ELF-1 (cell line): Measurements from ENCODE around the gene ARHGAP11B.
A peak's percentile ranks its signal among the peaks of the same experiment; 100 is the strongest.
"Not testable (repeated sequence)": the region's sequence is repeated elsewhere in the genome, so short reads cannot be mapped to it uniquely, and the experiment has no call there.

Source experiments
- DNase-seq: peaks from one replicate; pipeline ENCODE4 v3.0.0-alpha.2; 2016; ENCODE audit warnings: low read depth, low spot score

ARHGAP11B gene

GRCh38 chr15:30625436-30626193 is at the start of gene ARHGAP11B:
TSS of gene ARHGAP11B (plus strand) at chr15:30626128.
- peak; percentile 99 for DNase-seq

- DNase-seq: not testable (repeated sequence)
Measured at GRCh38 chr15:30579394-30579970, 46.4 kb upstream of the ARHGAP11B start.

GRCh38 chr15:30580716-30581115 is 45.2 kb upstream of the ARHGAP11B start:
- not testable (repeated sequence) for DNase-seq

GRCh38 chr15:30598953-30599352 is 27.0 kb upstream of the ARHGAP11B start:
- not testable (repeated sequence) for DNase-seq

- DNase-seq: peak; percentile 34
Measured at GRCh38 chr15:30603796-30604195, 22.1 kb upstream of the ARHGAP11B start, which contains the start of gene GOLGA8H. TSS of gene GOLGA8H (plus strand) at chr15:30604028. CDS start at chr15:30604126, 98 bp downstream.

GRCh38 chr15:30612271-30612670 is 13.7 kb upstream of the ARHGAP11B start:
- not testable (repeated sequence) for DNase-seq

- not testable (repeated sequence) for DNase-seq
Measured at GRCh38 chr15:30621342-30621741, 4.6 kb upstream of the ARHGAP11B start.

- peak; percentile 42 for DNase-seq
Measured at GRCh38 chr15:30626194-30626565, 252 bp downstream of the ARHGAP11B start.

GRCh38 chr15:30626632-30627031 is 704 bp downstream of the ARHGAP11B start:
- peak; percentile 12 for DNase-seq

GRCh38 chr15:30650012-30650929 is 24.3 kb downstream of the ARHGAP11B start:
- no peak for DNase-seq

GRCh38 chr15:30661154-30661553 is 35.2 kb downstream of the ARHGAP11B start:
- not testable (repeated sequence) for DNase-seq

- DNase-seq: not testable (repeated sequence)
Measured at GRCh38 chr15:30669621-30670020, 43.7 kb downstream of the ARHGAP11B start.

- no peak for DNase-seq
Measured at GRCh38 chr15:30670056-30670455, 44.1 kb downstream of the ARHGAP11B start.

GRCh38 chr15:30671309-30671708 is 45.4 kb downstream of the ARHGAP11B start:
- no peak for DNase-seq

- DNase-seq: no peak
Measured at GRCh38 chr15:30675126-30675525, 49.2 kb downstream of the ARHGAP11B start.

GRCh38 chr15:30675891-30676290 is 50.0 kb downstream of the ARHGAP11B start:
- not testable (repeated sequence) for DNase-seq

- DNase-seq: not testable (repeated sequence)
Measured at GRCh38 chr15:30680997-30681396, 55.1 kb downstream of the ARHGAP11B start.

- DNase-seq: not testable (repeated sequence)
Measured at GRCh38 chr15:30685709-30686285, 59.9 kb downstream of the ARHGAP11B start.

GRCh38 chr15:30686651-30687050 is 60.7 kb downstream of the ARHGAP11B start:
- not testable (repeated sequence) for DNase-seq
